Activated CD4-positive, alpha-beta memory T cell treated with anti-CD3 and anti-CD28 coated beads for 36 hours (primary cell): ENCODE data around the gene LYST. TPM values are rescaled to one million over a fixed set of nuclear protein-coding genes. Genes with fewer than 3 reads are reported as not detected.
A peak's percentile ranks its signal among the peaks of the same experiment; 100 is the strongest.

ENCODE experiments used
- CTCF ChIA-PET: fragments of 350-600 bp; sonication (Branson Sonifier 250); formaldehyde crosslinking; loops from one replicate; lab custom pipeline; 2021; ENCODE audit warnings: antibody characterized with exemption, inconsistent platforms; lab: Charles Lee
- POLR2A ChIA-PET: fragments of 350-600 bp; sonication (Branson Sonifier 250); formaldehyde crosslinking; loops from one replicate; lab custom pipeline; 2021; ENCODE audit warnings: antibody characterized with exemption; lab: Charles Lee
- DNase-seq: peaks from one replicate; pipeline ENCODE4 v3.0.0-alpha.2; 2020
- H3K27ac Mint-ChIP-seq: one replicate; pipeline ENCODE4 v1.8.0; 2021; ENCODE audit warnings: mixed read lengths
- H3K27me3 Mint-ChIP-seq: one replicate; pipeline ENCODE4 v1.8.0; 2021; ENCODE audit warnings: mixed read lengths
- H3K36me3 Mint-ChIP-seq: one replicate; pipeline ENCODE4 v1.8.0; 2021; ENCODE audit warnings: mixed read lengths
- H3K4me1 Mint-ChIP-seq: one replicate; pipeline ENCODE4 v1.8.0; 2021; ENCODE audit warnings: low read depth, mixed read lengths
- H3K4me3 Mint-ChIP-seq: one replicate; pipeline ENCODE4 v1.8.0; 2021; ENCODE audit warnings: mild to moderate bottlenecking, mixed read lengths
- H3K9me3 Mint-ChIP-seq: one replicate; pipeline ENCODE4 v1.8.0; 2021; ENCODE audit warnings: mixed read lengths
- intact Hi-C: fragments of 100-400 bp; cut with micrococcal nuclease; formaldehyde crosslinking; loops from one replicate; pipeline ENCODE4 v1.15.1; 2023
- total RNA-seq, 2 experiments: library from RNA; stranded (reverse); gene quantifications; one replicate each; pipeline ENCODE4 v1.2.3, GENCODE V29; 2021

Gene LYST
- total RNA-seq, 2 experiments from 2014 or later, result 26.5 to 28.0 TPM

DNA sequence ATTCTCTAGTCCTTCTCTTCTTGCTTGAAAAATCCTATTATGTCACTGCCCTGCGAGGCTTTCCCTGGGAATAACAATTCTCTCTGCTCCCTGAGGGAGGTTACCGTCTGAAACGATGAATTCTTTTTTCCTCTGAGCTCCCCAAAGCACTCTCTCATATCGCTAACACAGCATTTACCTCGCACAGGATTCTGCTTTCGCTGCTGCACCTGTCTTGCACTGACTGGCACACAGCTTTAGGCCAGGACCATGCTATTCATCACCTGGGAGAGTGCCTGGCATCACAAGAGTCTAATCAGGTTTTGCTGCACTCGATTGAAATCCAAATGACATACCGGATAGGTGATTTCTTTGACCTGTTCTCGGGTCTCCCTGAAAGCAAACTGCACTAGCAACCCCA, 164.3 kb downstream of the LYST start:
- Mint-ChIP-seq H3K4me3 (no peak overlapping the region), H3K27me3 (no peaks in the 10 kb centered on the region), H3K36me3 (peaks cover 49% of the 10 kb centered on the region), H3K4me1 (peaks cover 12% of the 10 kb centered on the region), H3K27ac (no peak overlapping the region), H3K9me3 (no peaks in the 10 kb centered on the region)
- intact Hi-C loops, result no loop called here
- no peak for DNase-seq
- ChIA-PET CTCF (interaction anchor here (0.5 to 1.1 kb wide), 2 partner anchors 146 to 269 kb away, joined by 3 to 4 read pairs; no protein-coding TSS in a partner anchor), POLR2A (no interaction called here)

DNA sequence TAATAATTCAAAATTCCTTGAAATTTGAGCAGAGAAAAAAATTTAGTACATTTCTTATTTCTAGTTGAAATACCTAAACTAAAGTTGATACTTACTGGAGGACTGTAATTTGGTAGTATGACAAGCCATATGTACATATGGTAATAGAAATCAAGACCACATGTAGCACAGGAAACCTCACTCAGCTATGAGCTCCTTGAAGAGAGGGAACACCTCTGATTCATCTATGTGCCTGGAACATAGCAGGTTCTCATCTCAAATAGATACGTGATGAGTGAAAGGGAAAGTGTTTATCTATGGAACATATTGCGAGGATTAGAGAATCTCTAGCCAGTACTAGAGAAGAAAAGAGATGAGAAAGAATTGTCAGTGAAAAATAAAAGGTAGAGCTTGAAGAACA, 169.2 kb downstream of the LYST start:
- Mint-ChIP-seq H3K27ac (peak overlapping the region; percentile 58), H3K9me3 (no peaks in the 10 kb centered on the region), H3K27me3 (no peaks in the 10 kb centered on the region), H3K4me3 (no peak overlapping the region), H3K4me1 (peaks cover 16% of the 10 kb centered on the region), H3K36me3 (peaks cover 55% of the 10 kb centered on the region)
- ChIA-PET POLR2A (interaction anchor here (0.6 kb wide), 1 partner anchor 56 kb away, joined by 3 read pairs; no protein-coding TSS in a partner anchor), CTCF (interaction anchor here (0.6 to 2.1 kb wide), 4 partner anchors 99 to 593 kb away, joined by 3 to 8 read pairs (median 4); no protein-coding TSS in a partner anchor)
- no peak for DNase-seq
- intact Hi-C loops, result loop anchor here (2.0 kb wide), 2 partner anchors 55 to 301 kb away; no protein-coding TSS in a partner anchor

DNA sequence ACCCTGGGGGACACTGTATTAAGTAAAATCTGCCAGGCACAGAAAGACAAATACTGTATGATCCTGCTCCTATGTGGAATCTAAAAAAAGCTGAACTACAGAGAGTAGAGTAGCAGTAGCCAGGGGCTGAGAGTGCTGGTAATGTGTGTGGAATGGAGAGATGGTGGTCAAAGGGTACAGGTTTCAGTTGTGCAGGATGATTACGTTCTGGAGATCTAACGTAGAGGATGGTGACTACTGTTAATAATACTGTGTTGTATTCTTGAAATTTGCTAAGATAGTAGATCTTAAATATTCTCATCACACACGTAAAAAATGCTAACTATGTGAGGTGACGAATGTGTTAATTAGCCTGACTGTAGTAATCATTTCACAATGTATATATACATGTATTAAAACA, 177.3 kb downstream of the LYST start:
- Mint-ChIP-seq H3K4me1 (no peaks in the 10 kb centered on the region), H3K36me3 (peaks cover 28% of the 10 kb centered on the region), H3K9me3 (no peaks in the 10 kb centered on the region), H3K27me3 (no peaks in the 10 kb centered on the region), H3K4me3 (no peak overlapping the region), H3K27ac (no peak overlapping the region)
- DNase-seq, result no peak
- intact Hi-C loops, result no loop called here
- POLR2A ChIA-PET, result no interaction called here
- CTCF ChIA-PET, result no interaction called here

DNA sequence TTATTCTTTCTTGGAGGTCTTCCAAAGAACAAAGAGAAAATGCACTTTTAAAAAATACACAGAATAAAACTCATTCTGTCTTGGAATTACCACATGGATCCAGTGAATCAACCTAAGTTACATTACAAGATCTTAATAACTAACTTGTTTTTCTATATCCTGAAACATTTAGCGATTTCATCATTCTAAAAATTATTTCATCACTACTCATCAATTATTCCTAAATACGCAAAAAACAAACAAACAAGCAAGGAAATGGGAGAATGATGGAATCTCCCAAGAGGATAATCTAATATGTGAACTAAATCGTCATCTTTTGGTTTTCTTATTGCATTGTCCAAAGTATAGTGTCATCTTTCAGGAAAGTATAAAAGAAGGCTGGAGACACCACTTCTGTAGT, 178.6 kb downstream of the LYST start:
- POLR2A ChIA-PET, result no interaction called here
- H3K9me3 Mint-ChIP-seq, result no peaks in the 10 kb centered on the region
- peaks cover 30% of the 10 kb centered on the region for H3K36me3 Mint-ChIP-seq
- H3K27me3 Mint-ChIP-seq, result no peaks in the 10 kb centered on the region
- no peak overlapping the region for H3K4me3 Mint-ChIP-seq
- no peaks in the 10 kb centered on the region for H3K4me1 Mint-ChIP-seq
- intact Hi-C loops, result no loop called here
- no peak overlapping the region for H3K27ac Mint-ChIP-seq
- DNase-seq, result no peak
- CTCF ChIA-PET, result no interaction called here

DNA sequence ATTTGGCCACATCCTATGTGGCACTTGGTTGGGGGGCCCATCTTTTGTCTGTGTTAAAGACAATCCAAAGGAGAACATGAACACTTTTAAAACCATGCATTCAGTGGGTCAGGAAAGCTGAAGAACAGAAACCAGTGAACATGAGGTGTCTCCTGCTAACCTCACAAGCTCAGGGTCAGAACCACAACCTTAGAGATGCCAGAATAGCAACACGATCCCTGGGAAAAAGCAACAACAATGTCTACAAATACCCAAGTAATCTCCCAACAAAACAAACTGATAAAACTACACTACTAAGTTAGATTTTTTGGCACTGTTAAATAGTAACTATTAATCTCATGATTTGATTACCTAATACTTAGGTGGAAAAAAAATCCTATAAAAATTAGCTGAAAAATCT, 183.1 kb downstream of the LYST start:
- Mint-ChIP-seq H3K27ac (no peak overlapping the region), H3K27me3 (no peaks in the 10 kb centered on the region), H3K36me3 (peaks cover 38% of the 10 kb centered on the region), H3K4me1 (no peaks in the 10 kb centered on the region), H3K4me3 (no peak overlapping the region), H3K9me3 (no peaks in the 10 kb centered on the region)
- ChIA-PET CTCF (interaction anchor here (1.0 kb wide), 1 partner anchor 163 kb away, joined by 4 read pairs; no protein-coding TSS in a partner anchor), POLR2A (no interaction called here)
- intact Hi-C loops, result no loop called here
- no peak for DNase-seq

DNA sequence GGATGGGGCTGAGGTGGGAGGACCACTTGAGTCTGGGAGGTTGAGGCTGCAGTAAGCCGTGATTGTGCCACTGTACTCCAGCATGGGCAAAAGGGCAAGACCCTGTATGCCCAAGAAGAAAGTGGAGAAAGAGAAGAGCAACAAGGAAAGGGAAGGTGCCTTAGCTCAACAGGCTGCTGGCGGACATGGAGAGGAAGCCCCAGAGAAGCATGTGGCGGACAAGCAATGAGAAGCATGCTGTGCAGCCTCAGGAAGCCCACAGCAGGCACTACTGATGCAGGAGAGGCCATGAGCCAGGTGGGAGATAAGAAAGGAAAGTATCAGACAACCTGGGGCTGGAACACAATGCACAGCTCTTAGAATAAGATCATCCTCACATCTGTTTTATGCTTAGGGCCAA, 184.5 kb downstream of the LYST start:
- no peak overlapping the region for H3K27ac Mint-ChIP-seq

DNA sequence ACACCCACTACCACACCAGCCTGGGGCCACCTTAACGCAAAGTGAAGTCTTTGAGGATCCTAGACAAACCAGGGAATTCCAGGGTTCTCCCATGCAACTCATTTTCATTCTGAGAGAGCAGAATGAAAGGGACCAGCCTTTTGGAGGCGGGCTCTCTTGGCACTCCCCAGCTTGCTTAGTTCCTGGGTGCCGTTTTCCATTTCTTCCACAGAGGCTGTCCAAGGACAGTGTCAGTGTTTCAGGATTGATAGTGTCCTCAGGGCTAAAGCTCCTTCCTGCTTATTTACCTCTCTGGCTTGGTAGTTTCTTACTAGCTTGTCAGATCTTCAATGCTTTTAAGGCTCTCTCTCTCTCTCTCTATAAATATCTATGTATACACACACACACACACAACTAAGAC, 187.1 kb downstream of the LYST start:
- no peak for DNase-seq
- CTCF ChIA-PET, result no interaction called here
- no peaks in the 10 kb centered on the region for H3K4me1 Mint-ChIP-seq
- H3K27ac Mint-ChIP-seq, result no peak overlapping the region
- H3K36me3 Mint-ChIP-seq, result peaks cover 54% of the 10 kb centered on the region
- POLR2A ChIA-PET, result no interaction called here
- peaks cover 18% of the 10 kb centered on the region for H3K9me3 Mint-ChIP-seq
- intact Hi-C loops, result no loop called here
- no peaks in the 10 kb centered on the region for H3K27me3 Mint-ChIP-seq
- H3K4me3 Mint-ChIP-seq, result no peak overlapping the region

More for the DNA sequence above, 184.5 kb downstream of the LYST start:
- Mint-ChIP-seq H3K9me3 (no peaks in the 10 kb centered on the region), H3K4me1 (no peaks in the 10 kb centered on the region), H3K36me3 (peaks cover 40% of the 10 kb centered on the region), H3K27me3 (no peaks in the 10 kb centered on the region), H3K4me3 (no peak overlapping the region)
- ChIA-PET POLR2A (no interaction called here), CTCF (no interaction called here)
- DNase-seq, result no peak
- intact Hi-C loops, result no loop called here

DNA sequence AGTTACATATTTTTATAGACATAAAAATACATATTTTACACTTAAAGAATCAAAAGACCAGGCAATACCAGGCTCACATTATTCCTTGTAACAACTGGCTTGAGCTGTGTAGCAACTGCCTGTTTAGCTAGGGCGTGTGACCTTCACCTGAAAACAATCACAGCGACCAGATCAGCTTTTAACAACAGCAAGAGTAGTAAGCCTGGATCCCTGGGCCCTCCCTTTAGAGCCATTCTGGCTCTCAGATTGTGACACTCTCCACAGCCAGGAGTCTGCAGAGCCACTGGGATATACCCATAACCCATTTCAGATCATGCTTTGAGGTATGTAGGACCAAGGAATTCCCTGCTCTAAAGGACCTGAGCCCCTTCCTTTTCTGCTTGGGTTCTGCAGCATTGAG, 187.7 kb downstream of the LYST start:
- H3K4me1 Mint-ChIP-seq, result no peaks in the 10 kb centered on the region
- H3K36me3 Mint-ChIP-seq, result peaks cover 58% of the 10 kb centered on the region
- no peaks in the 10 kb centered on the region for H3K27me3 Mint-ChIP-seq
- intact Hi-C loops, result no loop called here
- CTCF ChIA-PET, result no interaction called here
- no peak overlapping the region for H3K27ac Mint-ChIP-seq
- no peak for DNase-seq
- POLR2A ChIA-PET, result interaction anchor here (1.0 kb wide), 1 partner anchor 21 kb away, joined by 3 read pairs; no protein-coding TSS in a partner anchor
- H3K4me3 Mint-ChIP-seq, result no peak overlapping the region
- H3K9me3 Mint-ChIP-seq, result peaks cover 20% of the 10 kb centered on the region

DNA sequence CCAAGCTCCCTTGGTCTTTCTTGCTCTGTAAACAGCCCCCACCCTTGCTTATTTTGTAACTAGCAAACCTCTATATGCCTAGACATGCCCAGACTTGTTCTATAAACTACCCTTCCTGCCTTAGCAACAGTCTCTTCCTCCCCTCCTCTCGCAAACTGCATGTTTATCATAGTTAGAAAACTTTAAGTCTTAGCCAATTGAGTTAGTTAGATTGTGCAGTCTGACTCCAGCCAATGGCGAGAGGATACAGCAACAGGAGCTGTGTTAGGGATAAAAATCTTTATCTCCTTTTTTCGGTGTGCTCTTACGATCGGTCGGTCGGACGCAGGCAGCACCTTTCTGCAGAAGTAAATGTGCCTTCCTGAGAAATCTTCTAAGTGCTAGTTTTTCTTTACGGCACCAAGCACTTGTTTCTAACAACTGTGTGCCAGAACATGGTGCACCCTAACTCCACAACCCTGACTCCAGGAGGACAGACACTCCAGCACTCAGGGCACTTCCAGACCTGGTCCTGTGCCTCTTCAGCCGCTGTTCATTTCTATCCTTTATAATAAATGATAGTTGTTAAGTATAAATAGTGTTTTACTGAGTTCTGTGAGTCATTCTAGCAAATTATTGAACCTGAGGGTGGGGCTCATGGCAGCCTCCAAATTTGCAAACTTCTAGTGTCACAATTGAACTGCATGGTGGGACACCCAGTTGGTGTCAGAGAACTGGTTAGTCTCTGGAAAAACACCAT, 191.4 kb downstream of the LYST start:
- CTCF ChIA-PET, result no interaction called here
- POLR2A ChIA-PET, result no interaction called here
- no peaks in the 10 kb centered on the region for H3K27me3 Mint-ChIP-seq
- no peak overlapping the region for H3K4me3 Mint-ChIP-seq
- peaks cover 73% of the 10 kb centered on the region for H3K36me3 Mint-ChIP-seq
- H3K27ac Mint-ChIP-seq, result no peak overlapping the region
- no peak for DNase-seq
- H3K4me1 Mint-ChIP-seq, result no peaks in the 10 kb centered on the region
- intact Hi-C loops, result no loop called here
- peaks cover 52% of the 10 kb centered on the region for H3K9me3 Mint-ChIP-seq

DNA sequence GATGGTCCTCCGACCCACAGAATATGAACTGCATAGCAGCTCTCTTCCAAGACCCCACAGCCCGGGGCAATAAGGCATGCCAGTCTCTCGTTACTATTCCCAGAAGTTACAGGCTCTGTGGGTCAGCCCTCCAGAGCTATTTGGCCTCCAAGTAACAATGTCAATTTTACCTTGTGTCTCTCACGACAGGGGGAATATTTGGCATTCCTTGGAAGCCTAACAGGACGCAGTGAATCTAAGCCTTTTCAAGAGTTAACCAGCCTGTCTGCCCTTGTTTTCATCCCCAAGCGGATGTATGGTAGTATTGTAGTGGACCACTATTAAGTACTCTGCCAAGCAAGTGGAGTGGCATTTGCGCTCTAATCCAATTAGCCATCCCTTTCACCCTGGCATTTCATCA, 192.7 kb downstream of the LYST start:
- Mint-ChIP-seq H3K27ac (no peak overlapping the region), H3K36me3 (peaks cover 80% of the 10 kb centered on the region), H3K4me3 (no peak overlapping the region), H3K4me1 (no peaks in the 10 kb centered on the region), H3K27me3 (no peaks in the 10 kb centered on the region), H3K9me3 (peaks cover 64% of the 10 kb centered on the region)
- DNase-seq, result no peak
- intact Hi-C loops, result no loop called here
- CTCF ChIA-PET, result no interaction called here
- POLR2A ChIA-PET, result no interaction called here

DNA sequence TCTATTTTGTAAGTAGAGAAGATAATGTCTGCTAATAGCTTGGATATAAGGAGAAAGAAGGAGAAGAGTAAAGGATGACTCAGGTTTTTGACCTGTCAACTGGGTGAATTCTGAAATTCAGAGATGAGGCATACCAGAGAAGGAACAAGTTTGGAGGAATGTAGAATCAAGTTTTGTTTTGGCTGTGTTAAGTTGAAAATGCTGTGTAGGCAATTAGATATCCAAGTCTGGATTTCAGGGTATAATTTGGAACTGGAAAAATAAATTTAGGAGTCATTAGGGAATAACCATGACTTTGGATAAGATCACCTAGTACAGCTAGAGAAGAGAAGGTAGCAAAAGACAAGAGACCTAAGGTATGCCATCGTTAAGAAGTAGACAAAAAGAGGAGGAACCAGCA, 194.7 kb downstream of the LYST start:
- POLR2A ChIA-PET, result no interaction called here
- no peak overlapping the region for H3K27ac Mint-ChIP-seq
- H3K4me1 Mint-ChIP-seq, result no peaks in the 10 kb centered on the region
- H3K9me3 Mint-ChIP-seq, result peaks cover 64% of the 10 kb centered on the region
- no peak overlapping the region for H3K4me3 Mint-ChIP-seq
- CTCF ChIA-PET, result no interaction called here
- peaks cover 86% of the 10 kb centered on the region for H3K36me3 Mint-ChIP-seq
- intact Hi-C loops, result no loop called here
- no peaks in the 10 kb centered on the region for H3K27me3 Mint-ChIP-seq
- no peak for DNase-seq

DNA sequence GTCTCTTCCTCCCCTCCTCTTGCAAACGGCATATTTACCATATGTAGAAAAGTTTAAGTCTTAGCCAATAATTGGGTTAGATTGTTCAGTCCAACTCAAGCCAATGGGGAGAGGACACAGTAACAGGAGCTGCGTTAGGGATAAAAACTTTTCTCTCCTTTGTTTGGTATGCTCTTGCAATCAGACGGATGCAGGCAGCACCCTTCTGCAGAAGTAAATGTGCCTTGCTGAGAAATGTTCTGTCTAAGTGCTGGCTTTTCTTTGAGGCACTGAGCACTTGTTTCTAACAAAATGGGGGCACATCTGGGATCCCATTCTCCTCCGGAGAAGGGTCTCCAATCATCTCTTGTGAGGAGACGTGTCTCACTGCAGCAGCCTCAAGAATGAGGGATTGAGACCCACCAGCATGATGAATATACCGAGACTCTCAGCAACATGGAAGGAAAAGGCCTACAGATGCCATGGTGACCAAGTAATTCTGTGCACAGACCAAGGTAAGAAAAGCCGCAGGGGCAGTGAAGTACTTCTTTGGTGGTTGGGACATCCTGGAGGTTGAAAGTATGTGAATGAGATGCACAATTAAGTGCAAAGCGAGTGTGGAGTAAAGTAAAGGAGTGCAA, 196.4 kb downstream of the LYST start:
- Mint-ChIP-seq H3K27ac (no peak overlapping the region), H3K27me3 (no peaks in the 10 kb centered on the region), H3K36me3 (peaks cover 68% of the 10 kb centered on the region), H3K4me1 (no peaks in the 10 kb centered on the region), H3K9me3 (peaks cover 52% of the 10 kb centered on the region), H3K4me3 (no peak overlapping the region)
- CTCF ChIA-PET, result no interaction called here
- DNase-seq, result no peak
- intact Hi-C loops, result no loop called here
- POLR2A ChIA-PET, result no interaction called here
